Fibroblast of lung (primary cell): ENCODE results near the gene TEX261. TPM values are rescaled to one million over a fixed set of nuclear protein-coding genes. Genes with fewer than 3 reads are reported as not detected.
"Not testable (repeated sequence)": the region's sequence is repeated elsewhere in the genome, so short reads cannot be mapped to it uniquely, and the experiment has no call there.

ENCODE experiments used
- DNase-seq, 2 donors: peaks; one replicate each; pipeline versions ENCODE4 v3.0.0 to v3.0.0-alpha.2; 2010; ENCODE audit warnings: low read depth in 2 of 2
- H2AFZ ChIP-seq: 2 replicates; pipeline ENCODE4 v1.5.1; 2012; ENCODE audit warnings: low read length, control low read depth, inconsistent platforms
- H3K27ac ChIP-seq: 2 replicates; pipeline ENCODE4 v1.5.1; 2011; ENCODE audit warnings: low read length, control low read depth; ENCODE audit not compliant: insufficient read depth
- H3K27me3 ChIP-seq: 2 replicates; pipeline ENCODE4 v1.5.1; 2011; ENCODE audit warnings: mild to moderate bottlenecking, low read length; ENCODE audit not compliant: control insufficient read depth, insufficient read depth
- H3K36me3 ChIP-seq: 2 replicates; pipeline ENCODE4 v1.5.1; 2011; ENCODE audit warnings: low read length; ENCODE audit not compliant: control insufficient read depth, insufficient read depth
- H3K4me1 ChIP-seq: 2 replicates; pipeline ENCODE4 v1.5.1; 2011; ENCODE audit warnings: low read length; ENCODE audit not compliant: control insufficient read depth, insufficient read depth; ENCODE audit errors: extremely low read depth
- H3K4me2 ChIP-seq: 2 replicates; pipeline ENCODE4 v1.5.1; 2011; ENCODE audit warnings: low read length, control low read depth; ENCODE audit not compliant: insufficient read depth; ENCODE audit errors: extremely low read depth
- H3K4me3 ChIP-seq, 4 experiments: fragments of 200-600 bp in 1 of 4; sonication (generic) in 1 of 4; replicated peaks in 1 of 4; 2 replicates each; pipeline ENCODE4 v1.5.1; 2011 to 2016; ENCODE audit warnings: low read length in 4 of 4, low read depth in 3 of 4, mild to moderate bottlenecking in 3 of 4, control low read depth in 2 of 4, inconsistent platforms in 1 of 4, mixed read lengths in 1 of 4; ENCODE audit not compliant: insufficient read depth in 1 of 4; ENCODE audit errors: control extremely low read depth in 1 of 4
- H3K79me2 ChIP-seq: 2 replicates; pipeline ENCODE4 v1.5.1; 2012; ENCODE audit warnings: mild to moderate bottlenecking, low read length, inconsistent platforms; ENCODE audit not compliant: control insufficient read depth, insufficient read depth
- H3K9ac ChIP-seq: 2 replicates; pipeline ENCODE4 v1.5.1; 2011; ENCODE audit warnings: mild to moderate bottlenecking, low read length, control low read depth; ENCODE audit not compliant: insufficient read depth
- H3K9me3 ChIP-seq: 2 replicates; pipeline ENCODE4 v1.5.1; 2012; ENCODE audit warnings: low read depth, low read length; ENCODE audit not compliant: control insufficient read depth, insufficient read depth
- H4K20me1 ChIP-seq: 2 replicates; pipeline ENCODE4 v1.5.1; 2011; ENCODE audit warnings: low read length; ENCODE audit not compliant: control insufficient read depth, insufficient read depth; ENCODE audit errors: extremely low read depth
- EZH2 ChIP-seq: IDR thresholded peaks from 2 replicates; pipeline ENCODE4 v1.5.1; 2012; ENCODE audit warnings: low read length, control low read depth, mild to moderate bottlenecking; ENCODE audit errors: missing control alignments
- polyA minus RNA-seq: library from RNA; depleted of rRNA, polyadenylated mRNA; stranded (reverse); fragments of >200 nt; gene quantifications from 2 replicates; pipeline ENCODE4 v1.2.3, GENCODE V29; 2011; ENCODE audit warnings: low replicate concordance
- polyA plus RNA-seq, 2 donors: library from polyadenylated mRNA; depleted of rRNA in 1 of 2; stranded (reverse) in 1 of 2; unstranded in 1 of 2; fragments of >200 nt; gene quantifications; 2 replicates each; pipeline ENCODE4 v1.2.1, GENCODE V29; 2011 to 2012; ENCODE audit warnings: missing spikeins in 1 of 2
- total RNA-seq: library from RNA; depleted of rRNA; stranded (reverse); fragments of >200 nt; gene quantifications from 2 replicates; pipeline ENCODE4 v1.2.1, GENCODE V29; 2014
- TF ChIP-seq, protein P1 (sequence below), 2 donors: IDR thresholded peaks in 1 of 2; conservative IDR thresholded peaks in 1 of 2; 1 replicate in 1 of 2; 2 replicates in 1 of 2; pipeline ENCODE4 v1.5.1; 2011 to 2012; ENCODE audit warnings: low read length in 2 of 2, control low read depth in 1 of 2, inconsistent platforms in 1 of 2, low read depth in 1 of 2, mild to moderate bottlenecking in 1 of 2

TEX261 gene
- 20.5 and 33.0 TPM in 2 replicates for total RNA-seq
- 72.6 and 96.1 TPM in 2 replicates for polyA plus RNA-seq
- polyA plus RNA-seq (2012), result 54.4 and 69.7 TPM in 2 replicates
- 216 TPM in 2 replicates for polyA minus RNA-seq

DNA sequence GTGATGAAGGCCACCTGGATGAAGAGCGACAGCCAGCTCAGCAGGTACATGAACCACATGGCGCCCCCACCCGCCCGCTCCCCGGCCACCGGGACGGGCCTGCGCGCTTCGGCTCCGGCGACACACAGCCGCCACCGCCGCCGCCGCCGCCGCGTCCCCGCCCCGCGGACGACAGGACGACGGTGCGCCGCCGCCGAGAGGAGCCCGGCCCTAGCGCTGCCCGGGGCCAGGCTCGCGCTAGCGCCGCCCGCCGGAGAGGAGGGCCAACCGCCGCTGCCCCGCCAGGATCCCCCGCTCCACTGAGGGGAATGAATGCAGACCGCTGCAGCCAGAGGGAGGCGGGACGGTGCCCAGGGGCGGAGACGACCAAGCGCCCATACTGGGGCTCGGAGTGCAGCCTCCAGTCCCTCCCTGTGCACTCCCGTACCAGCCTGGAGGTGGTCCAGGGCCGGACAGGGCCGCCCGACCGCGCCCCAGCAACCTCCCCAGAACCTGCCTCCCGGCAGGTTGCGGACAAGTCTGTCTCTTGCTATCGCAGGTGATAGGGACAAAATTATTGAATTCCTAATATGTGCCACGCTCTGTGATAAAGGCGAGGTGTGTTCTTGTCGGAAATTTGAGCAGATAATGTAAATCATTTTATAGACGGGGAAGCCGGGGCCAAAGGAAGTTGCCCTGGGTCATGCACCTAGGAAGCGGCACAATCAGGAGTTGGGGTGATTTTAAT is at the start of gene TEX261:
Gene TEX261, minus strand, starts transcription at position 175 of the 727 bp plus-strand sequence. Its CDS starts 116 bp downstream, at position 59.
- Histone ChIP-seq H4K20me1 (no peaks in the 10 kb centered on the region), H3K9ac (peak within 1 kb of the TSS; percentile 80), H3K79me2 (peaks cover 20% of the 10 kb centered on the region), H3K36me3 (peaks cover 4% of the 10 kb centered on the region), H3K4me1 (peaks cover 7% of the 10 kb centered on the region), H3K27me3 (no peaks in the 10 kb centered on the region), H3K4me3 (peak within 1 kb of the TSS; percentile 61 to 93 (median 84)), H3K9me3 (no peaks in the 10 kb centered on the region), H3K27ac (peak within 1 kb of the TSS; percentile 60), H2AFZ (peak within 1 kb of the TSS; percentile 89), H3K4me2 (peak within 1 kb of the TSS; percentile 100)
- peak; percentile 78 to 83 for DNase-seq
- TF ChIP-seq, protein P1, sequence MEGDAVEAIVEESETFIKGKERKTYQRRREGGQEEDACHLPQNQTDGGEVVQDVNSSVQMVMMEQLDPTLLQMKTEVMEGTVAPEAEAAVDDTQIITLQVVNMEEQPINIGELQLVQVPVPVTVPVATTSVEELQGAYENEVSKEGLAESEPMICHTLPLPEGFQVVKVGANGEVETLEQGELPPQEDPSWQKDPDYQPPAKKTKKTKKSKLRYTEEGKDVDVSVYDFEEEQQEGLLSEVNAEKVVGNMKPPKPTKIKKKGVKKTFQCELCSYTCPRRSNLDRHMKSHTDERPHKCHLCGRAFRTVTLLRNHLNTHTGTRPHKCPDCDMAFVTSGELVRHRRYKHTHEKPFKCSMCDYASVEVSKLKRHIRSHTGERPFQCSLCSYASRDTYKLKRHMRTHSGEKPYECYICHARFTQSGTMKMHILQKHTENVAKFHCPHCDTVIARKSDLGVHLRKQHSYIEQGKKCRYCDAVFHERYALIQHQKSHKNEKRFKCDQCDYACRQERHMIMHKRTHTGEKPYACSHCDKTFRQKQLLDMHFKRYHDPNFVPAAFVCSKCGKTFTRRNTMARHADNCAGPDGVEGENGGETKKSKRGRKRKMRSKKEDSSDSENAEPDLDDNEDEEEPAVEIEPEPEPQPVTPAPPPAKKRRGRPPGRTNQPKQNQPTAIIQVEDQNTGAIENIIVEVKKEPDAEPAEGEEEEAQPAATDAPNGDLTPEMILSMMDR (conservative IDR thresholded peaks at IDR 0.05 in 1 of 2, IDR thresholded peaks at IDR 0.05 in 1 of 2; ENCODE audit: low read depth in 1 of 2, low read length in 2 of 2), result peak; percentile 47
- TF ChIP-seq EZH2, result no peak

GRCh38 chr2:71043531-71044407 is 49.1 kb upstream of the TEX261 start:
- Histone ChIP-seq H3K9ac (no peak overlapping the region), H3K79me2 (no peaks in the 10 kb centered on the region), H3K4me1 (no peaks in the 10 kb centered on the region), H2AFZ (no peak overlapping the region), H3K27ac (no peak overlapping the region), H3K27me3 (no peaks in the 10 kb centered on the region), H3K4me3 (no peak overlapping the region), H4K20me1 (no peaks in the 10 kb centered on the region), H3K4me2 (no peak overlapping the region), H3K36me3 (no peaks in the 10 kb centered on the region), H3K9me3 (no peaks in the 10 kb centered on the region)
- DNase-seq, result no peak
- TF ChIP-seq, protein P1 (conservative IDR thresholded peaks at IDR 0.05 in 1 of 2, IDR thresholded peaks at IDR 0.05 in 1 of 2; ENCODE audit: low read depth in 1 of 2, low read length in 2 of 2), result no peak
- no peak for TF ChIP-seq EZH2

GRCh38 chr2:71042287-71042686 is 47.6 kb upstream of the TEX261 start:
- Histone ChIP-seq H2AFZ (no peak overlapping the region), H3K79me2 (no peaks in the 10 kb centered on the region), H3K9ac (no peak overlapping the region), H3K36me3 (no peaks in the 10 kb centered on the region), H3K27me3 (no peaks in the 10 kb centered on the region), H3K4me3 (no peak overlapping the region), H3K27ac (no peak overlapping the region), H3K4me2 (no peak overlapping the region), H3K9me3 (no peaks in the 10 kb centered on the region), H4K20me1 (no peaks in the 10 kb centered on the region), H3K4me1 (no peaks in the 10 kb centered on the region)
- no peak for DNase-seq
- TF ChIP-seq EZH2, result no peak
- TF ChIP-seq, protein P1 (conservative IDR thresholded peaks at IDR 0.05 in 1 of 2, IDR thresholded peaks at IDR 0.05 in 1 of 2; ENCODE audit: low read depth in 1 of 2, low read length in 2 of 2), result no peak

DNA sequence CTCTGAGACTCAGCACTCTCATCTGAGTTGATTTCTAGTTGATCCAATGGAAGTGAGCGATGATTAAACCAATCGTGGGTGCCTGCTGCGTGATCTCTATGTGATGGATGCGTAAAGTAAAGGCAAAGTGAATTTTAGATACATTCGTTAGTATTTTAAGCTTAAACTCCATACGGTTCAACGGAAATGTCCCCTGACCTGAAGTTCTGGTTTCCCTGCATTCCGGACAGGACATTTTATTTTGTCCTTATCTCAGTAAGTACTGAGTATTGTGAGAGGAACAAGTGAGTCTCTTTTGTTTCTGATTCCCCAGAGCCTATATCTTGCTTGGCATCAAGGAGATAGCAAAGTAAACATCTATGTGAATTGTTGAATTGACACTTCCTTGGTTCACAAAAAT is 41.6 kb upstream of the TEX261 start:
- DNase-seq, H3K79me2 ChIP-seq, H3K4me2 ChIP-seq, H3K36me3 ChIP-seq, H3K27me3 ChIP-seq, H3K9ac ChIP-seq, H3K27ac ChIP-seq, H3K4me1 ChIP-seq, H4K20me1 ChIP-seq, H3K9me3 ChIP-seq, H3K4me3 ChIP-seq, H2AFZ ChIP-seq: not testable (repeated sequence)
